Vagina (tissue), 2 donors: ENCODE results near the gene GSG1L2. TPM values are rescaled to one million over a fixed set of nuclear protein-coding genes. Genes with fewer than 3 reads are reported as not detected.

Experiments used
- DNase-seq, 2 donors: peaks; one replicate each; pipeline ENCODE4 v3.0.0-alpha.2; 2017; ENCODE audit errors: extremely low spot score in 2 of 2
- H3K27ac ChIP-seq: fragments of 200-600 bp; sonication (generic); one replicate; pipeline ENCODE4 v1.5.1; 2019
- H3K27me3 ChIP-seq: fragments of 200-600 bp; sonication (generic); one replicate; pipeline ENCODE4 v1.5.1; 2019
- H3K36me3 ChIP-seq, 2 donors: fragments of 200-600 bp; sonication (generic); one replicate each; pipeline ENCODE4 v1.5.1; 2017 to 2019
- H3K4me1 ChIP-seq: fragments of 200-600 bp; sonication (generic); one replicate; pipeline ENCODE4 v1.5.1; 2019
- H3K4me3 ChIP-seq, 2 donors: fragments of 200-600 bp; sonication (generic); 1 replicate in 1 of 2; 2 replicates in 1 of 2; pipeline ENCODE4 v1.5.1; 2016 to 2019
- H3K9me3 ChIP-seq: fragments of 200-600 bp; sonication (generic); one replicate; pipeline ENCODE4 v1.5.1; 2019
- CTCF ChIP-seq, 3 experiments: fragments of 450-650 bp in 2 of 3; fragments of 200-600 bp in 1 of 3; sonication (generic) in 1 of 3; IDR thresholded peaks; one replicate each; pipeline ENCODE4 v1.5.1; 2017 to 2019; ENCODE audit warnings: antibody characterized with exemption in 3 of 3, mild to moderate bottlenecking in 2 of 3, moderate library complexity in 2 of 3
- POLR2A ChIP-seq, 2 donors: fragments of 450-650 bp; IDR thresholded peaks; one replicate each; pipeline ENCODE4 v1.6.1; 2017; ENCODE audit warnings: antibody characterized with exemption in 2 of 2, mild to moderate bottlenecking in 2 of 2, moderate library complexity in 2 of 2
- POLR2AphosphoS5 ChIP-seq, 2 donors: sonication (generic); formaldehyde crosslinking; IDR thresholded peaks; one replicate each; pipeline ENCODE4 v1.9.0; 2017; ENCODE audit warnings: antibody characterized with exemption in 2 of 2, mild to moderate bottlenecking in 2 of 2, low read depth in 1 of 2; ENCODE audit not compliant: insufficient read depth in 1 of 2
- intact Hi-C: fragments of 100-400 bp; cut with DNase I; formaldehyde crosslinking; loops from one replicate; pipeline ENCODE4 v1.15.1; 2023
- total RNA-seq: library from RNA; depleted of rRNA; stranded (reverse); fragments of >200 nt; gene quantifications from one replicate; pipeline ENCODE4 v1.2.3, GENCODE V29; 2016

Gene GSG1L2
- total RNA-seq, 1 donor from 2014 or later = not detected

GRCh38 chr17:9828296-9829295 lies 6.7 kb upstream of the GSG1L2 start:
- Histone ChIP-seq H3K27me3 (no peaks in the 10 kb centered on the region), H3K27ac (peak overlapping the region; percentile 64), H3K9me3 (no peaks in the 10 kb centered on the region), H3K4me1 (peaks cover 8% of the 10 kb centered on the region), H3K4me3 (no peak overlapping the region), H3K36me3 (no peaks in the 10 kb centered on the region)
- no peak for DNase-seq
- TF ChIP-seq POLR2A (IDR thresholded peaks at IDR 0.05) = no peak
- intact Hi-C loops = no loop called here

GRCh38 chr17:9825641-9826150 lies 3.8 kb upstream of the GSG1L2 start, which contains the start of gene GLP2R:
TSS of gene GLP2R (plus strand) at chr17:9825924. CDS start at chr17:9826064, 140 bp downstream.
- H3K36me3 ChIP-seq = no peaks in the 10 kb centered on the region
- intact Hi-C loops = no loop called here
- no peak within 1 kb of the TSS for H3K27ac ChIP-seq
- no peaks in the 10 kb centered on the region for H3K9me3 ChIP-seq
- DNase-seq = no peak
- TF ChIP-seq POLR2AphosphoS5 (IDR thresholded peaks at IDR 0.05; ENCODE audit: insufficient read depth in 1 of 2, low read depth in 1 of 2) (no peak), POLR2A (IDR thresholded peaks at IDR 0.05) (no peak), CTCF (IDR thresholded peaks at IDR 0.05) (no peak)
- H3K4me3 ChIP-seq = no peak within 1 kb of the TSS
- no peaks in the 10 kb centered on the region for H3K4me1 ChIP-seq
- H3K27me3 ChIP-seq = no peaks in the 10 kb centered on the region

DNA sequence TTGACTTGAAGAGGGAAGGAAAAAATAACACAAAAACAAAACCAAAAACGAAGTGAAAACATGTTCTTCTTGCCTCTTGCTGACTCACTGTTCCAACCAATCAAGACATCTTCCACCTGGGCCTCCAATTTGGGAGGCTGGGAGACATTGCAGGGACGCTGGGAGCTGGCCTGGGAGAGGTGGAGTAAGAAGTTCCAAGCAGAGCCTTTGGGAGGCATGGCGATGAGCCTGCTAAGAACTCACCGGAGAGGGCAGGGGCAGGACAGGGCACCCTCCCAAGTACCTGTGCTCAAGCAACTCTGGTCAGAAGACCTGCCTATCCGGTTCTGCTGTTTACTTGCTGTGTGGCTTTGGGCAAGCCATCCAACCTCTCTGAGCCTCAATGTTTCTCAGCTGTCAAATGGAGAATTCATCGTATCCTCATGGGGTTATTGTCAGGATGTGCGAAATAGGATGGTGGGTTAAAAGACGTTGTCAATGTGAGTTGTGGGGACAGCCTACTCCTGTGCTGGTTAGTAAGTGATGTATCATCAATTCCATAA lies 3.0 kb upstream of the GSG1L2 start:
- no peaks in the 10 kb centered on the region for H3K4me1 ChIP-seq
- no peaks in the 10 kb centered on the region for H3K9me3 ChIP-seq
- intact Hi-C loops = no loop called here
- H3K36me3 ChIP-seq = no peaks in the 10 kb centered on the region
- DNase-seq = no peak
- no peaks in the 10 kb centered on the region for H3K27me3 ChIP-seq
- no peak overlapping the region for H3K27ac ChIP-seq
- no peak overlapping the region for H3K4me3 ChIP-seq
- TF ChIP-seq POLR2AphosphoS5 (IDR thresholded peaks at IDR 0.05; ENCODE audit: insufficient read depth in 1 of 2, low read depth in 1 of 2) = no peak
- no peak for TF ChIP-seq CTCF (IDR thresholded peaks at IDR 0.05)
- TF ChIP-seq POLR2A (IDR thresholded peaks at IDR 0.05) = no peak

DNA sequence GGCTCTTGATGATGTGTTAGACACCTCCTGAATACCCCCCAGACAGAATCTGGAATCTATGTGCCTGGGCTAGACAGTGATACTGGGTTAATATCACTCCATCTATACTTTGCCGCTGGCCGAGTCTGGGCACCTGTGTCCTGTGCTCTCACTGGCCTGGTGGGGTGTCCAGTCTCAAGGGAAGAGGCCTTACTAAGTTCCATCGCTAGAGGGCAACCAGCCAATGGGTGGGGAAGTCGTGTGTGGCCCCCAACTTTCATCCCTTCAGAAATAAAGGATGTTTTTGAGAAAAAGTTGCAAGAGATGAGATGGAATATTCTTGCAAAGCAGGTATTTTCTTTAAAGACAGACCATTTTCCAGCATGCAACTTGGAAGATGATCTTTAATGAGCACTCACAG lies 2.2 kb upstream of the GSG1L2 start:
- intact Hi-C loops = no loop called here
- no peaks in the 10 kb centered on the region for H3K36me3 ChIP-seq
- no peak overlapping the region for H3K4me3 ChIP-seq
- no peaks in the 10 kb centered on the region for H3K9me3 ChIP-seq
- DNase-seq = no peak
- TF ChIP-seq POLR2A (IDR thresholded peaks at IDR 0.05) = no peak
- TF ChIP-seq POLR2AphosphoS5 (IDR thresholded peaks at IDR 0.05; ENCODE audit: insufficient read depth in 1 of 2, low read depth in 1 of 2) = no peak
- TF ChIP-seq CTCF (IDR thresholded peaks at IDR 0.05) = no peak
- no peak overlapping the region for H3K27ac ChIP-seq
- no peaks in the 10 kb centered on the region for H3K27me3 ChIP-seq
- no peaks in the 10 kb centered on the region for H3K4me1 ChIP-seq

DNA sequence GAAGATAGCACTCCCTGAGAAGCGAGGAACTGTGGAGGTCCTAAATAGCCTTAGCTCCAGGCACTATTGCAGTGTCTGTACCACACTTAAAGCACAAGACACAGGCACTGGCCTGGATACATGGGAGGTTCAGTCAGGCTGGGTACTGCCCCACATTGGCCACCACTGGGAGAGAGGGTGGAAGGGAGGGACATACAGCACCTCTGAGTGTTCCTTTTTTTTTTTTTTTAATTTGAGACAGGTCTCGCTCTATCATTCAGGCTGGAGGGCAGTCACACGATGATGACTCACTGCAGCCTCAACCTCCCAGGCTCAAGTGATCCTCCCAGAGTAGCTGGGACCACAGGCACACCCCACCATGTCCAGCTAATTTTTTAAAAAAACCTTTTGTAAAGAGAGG lies 1.4 kb downstream of the GSG1L2 start:
- Histone ChIP-seq H3K9me3 (no peaks in the 10 kb centered on the region), H3K4me1 (no peaks in the 10 kb centered on the region), H3K4me3 (no peak overlapping the region), H3K27ac (no peak overlapping the region), H3K27me3 (no peaks in the 10 kb centered on the region), H3K36me3 (no peaks in the 10 kb centered on the region)
- TF ChIP-seq CTCF (IDR thresholded peaks at IDR 0.05) (no peak), POLR2AphosphoS5 (IDR thresholded peaks at IDR 0.05; ENCODE audit: insufficient read depth in 1 of 2, low read depth in 1 of 2) (no peak), POLR2A (IDR thresholded peaks at IDR 0.05) (no peak)
- no peak for DNase-seq
- intact Hi-C loops = no loop called here
